Cerebellar nuclear complex (tissue), 1 donor: ENCODE results near the gene SLC6A1.
A peak's percentile ranks its signal among the peaks of the same experiment; 100 is the strongest.

Experiments
- DNase-seq, 2 experiments: peaks; one replicate each; lab custom pipeline; 2025; lab: John Stamatoyannopoulos, UW

SLC6A1 gene

GRCh38 chr3:10992017-10992942, at the start of gene SLC6A1:
SLC6A1 (plus strand) TSS chr3:10992748; CDS start chr3:11017212, 24,464 bp downstream.
- no peak for DNase-seq

- DNase-seq: no peak
Measured at GRCh38 chr3:10944866-10945265, 47.7 kb upstream of the SLC6A1 start.

GRCh38 chr3:10945683-10946287, 46.8 kb upstream of the SLC6A1 start:
- DNase-seq: no peak

GRCh38 chr3:10946526-10946925, 46.0 kb upstream of the SLC6A1 start:
- DNase-seq: no peak

GRCh38 chr3:10948326-10948725, 44.2 kb upstream of the SLC6A1 start:
- DNase-seq: no peak

- no peak for DNase-seq
Measured at GRCh38 chr3:10949197-10949596, 43.4 kb upstream of the SLC6A1 start.

- DNase-seq: no peak
Measured at GRCh38 chr3:10950476-10951294, 41.9 kb upstream of the SLC6A1 start.

GRCh38 chr3:10951295-10951926, 41.1 kb upstream of the SLC6A1 start:
- DNase-seq: no peak

GRCh38 chr3:10952525-10952924, 40.0 kb upstream of the SLC6A1 start:
- DNase-seq: no peak

- DNase-seq: no peak
Measured at GRCh38 chr3:10954740-10955139, 37.8 kb upstream of the SLC6A1 start.

GRCh38 chr3:10955711-10956453, 36.7 kb upstream of the SLC6A1 start:
- DNase-seq: no peak

GRCh38 chr3:10956531-10956930, 36.0 kb upstream of the SLC6A1 start:
- DNase-seq: no peak

GRCh38 chr3:10956986-10957385, 35.6 kb upstream of the SLC6A1 start:
- peak in 1 of 2 experiments; percentile 10 for DNase-seq

- DNase-seq: no peak
Measured at GRCh38 chr3:10957976-10958749, 34.4 kb upstream of the SLC6A1 start.

- no peak for DNase-seq
Measured at GRCh38 chr3:10960255-10960654, 32.3 kb upstream of the SLC6A1 start.

- no peak for DNase-seq
Measured at GRCh38 chr3:10961921-10962320, 30.6 kb upstream of the SLC6A1 start.

- no peak for DNase-seq
Measured at GRCh38 chr3:10962481-10963036, 30.0 kb upstream of the SLC6A1 start.

GRCh38 chr3:10964537-10965167, 27.9 kb upstream of the SLC6A1 start:
- DNase-seq: no peak

GRCh38 chr3:10968401-10968800, 24.1 kb upstream of the SLC6A1 start:
- DNase-seq: no peak
